GM12873 (cell line): ENCODE measurements around the gene CSF3R.

Experiments used
- TF ChIP-seq, protein P1 (sequence below): IDR thresholded peaks from 2 replicates; pipeline ENCODE4 v1.5.1; 2012; ENCODE audit warnings: low read depth, mild to moderate bottlenecking, moderate library complexity, low read length, control low read depth; ENCODE audit not compliant: insufficient read depth; ENCODE audit errors: missing control alignments

The CSF3R gene

DNA sequence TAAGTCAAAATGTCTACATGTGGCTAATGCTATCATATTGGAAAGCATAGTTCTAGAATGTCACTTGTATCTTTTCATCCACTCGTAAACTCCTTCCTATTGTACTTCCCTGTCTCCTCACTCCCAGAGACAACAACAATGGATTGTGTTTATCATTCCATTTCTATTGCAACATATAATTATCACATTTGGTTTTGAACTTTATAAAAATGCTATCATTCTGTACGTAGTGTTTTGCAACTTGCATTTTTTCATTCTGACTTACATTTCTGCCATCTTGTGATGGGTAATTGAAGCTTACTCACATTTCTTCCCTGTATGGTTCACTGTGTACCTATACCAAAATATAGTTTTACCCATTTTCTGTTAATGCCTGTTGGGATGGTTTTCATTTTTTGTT is 14.5 kb upstream of the CSF3R start:
- TF ChIP-seq, protein P1, sequence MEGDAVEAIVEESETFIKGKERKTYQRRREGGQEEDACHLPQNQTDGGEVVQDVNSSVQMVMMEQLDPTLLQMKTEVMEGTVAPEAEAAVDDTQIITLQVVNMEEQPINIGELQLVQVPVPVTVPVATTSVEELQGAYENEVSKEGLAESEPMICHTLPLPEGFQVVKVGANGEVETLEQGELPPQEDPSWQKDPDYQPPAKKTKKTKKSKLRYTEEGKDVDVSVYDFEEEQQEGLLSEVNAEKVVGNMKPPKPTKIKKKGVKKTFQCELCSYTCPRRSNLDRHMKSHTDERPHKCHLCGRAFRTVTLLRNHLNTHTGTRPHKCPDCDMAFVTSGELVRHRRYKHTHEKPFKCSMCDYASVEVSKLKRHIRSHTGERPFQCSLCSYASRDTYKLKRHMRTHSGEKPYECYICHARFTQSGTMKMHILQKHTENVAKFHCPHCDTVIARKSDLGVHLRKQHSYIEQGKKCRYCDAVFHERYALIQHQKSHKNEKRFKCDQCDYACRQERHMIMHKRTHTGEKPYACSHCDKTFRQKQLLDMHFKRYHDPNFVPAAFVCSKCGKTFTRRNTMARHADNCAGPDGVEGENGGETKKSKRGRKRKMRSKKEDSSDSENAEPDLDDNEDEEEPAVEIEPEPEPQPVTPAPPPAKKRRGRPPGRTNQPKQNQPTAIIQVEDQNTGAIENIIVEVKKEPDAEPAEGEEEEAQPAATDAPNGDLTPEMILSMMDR = no peak

DNA sequence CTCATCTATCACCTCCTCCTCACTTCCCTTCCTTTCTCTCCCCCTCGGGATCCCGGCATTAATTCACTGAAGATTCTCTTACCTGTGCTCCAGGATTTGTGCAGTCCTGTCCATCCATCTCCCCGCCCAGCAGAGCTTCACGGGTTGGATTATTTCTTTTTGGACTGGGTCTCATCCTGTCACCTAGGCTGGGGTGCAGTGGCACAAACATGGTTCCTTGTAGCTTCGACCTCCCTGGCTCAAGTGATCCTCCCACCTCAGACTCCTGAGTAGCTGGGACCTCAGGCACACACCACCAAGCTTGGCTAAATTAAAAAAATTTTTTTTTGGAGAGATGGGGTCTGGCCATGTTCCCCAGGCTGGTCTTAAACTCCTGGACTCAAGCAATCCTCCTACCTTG is 12.3 kb upstream of the CSF3R start:
- TF ChIP-seq, protein P1 = no peak

DNA sequence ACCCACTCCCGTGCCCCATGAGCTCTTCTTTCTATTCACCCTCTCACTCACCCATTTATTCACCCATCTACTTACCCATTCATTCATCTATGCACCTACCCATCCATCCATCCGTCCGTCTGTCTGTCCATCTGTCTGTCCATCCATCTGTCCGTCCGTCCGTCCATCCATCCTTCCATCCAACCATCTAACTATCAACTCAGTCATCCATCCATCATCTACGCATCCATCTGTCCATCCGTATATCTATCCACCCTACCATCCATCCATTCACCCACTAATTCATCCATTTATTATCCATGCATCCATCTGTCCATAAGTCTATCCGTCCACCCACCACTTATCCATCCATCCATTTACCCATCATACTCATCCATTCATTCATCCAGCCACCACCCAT is 10.8 kb upstream of the CSF3R start:
- TF ChIP-seq, protein P1 = no peak

DNA sequence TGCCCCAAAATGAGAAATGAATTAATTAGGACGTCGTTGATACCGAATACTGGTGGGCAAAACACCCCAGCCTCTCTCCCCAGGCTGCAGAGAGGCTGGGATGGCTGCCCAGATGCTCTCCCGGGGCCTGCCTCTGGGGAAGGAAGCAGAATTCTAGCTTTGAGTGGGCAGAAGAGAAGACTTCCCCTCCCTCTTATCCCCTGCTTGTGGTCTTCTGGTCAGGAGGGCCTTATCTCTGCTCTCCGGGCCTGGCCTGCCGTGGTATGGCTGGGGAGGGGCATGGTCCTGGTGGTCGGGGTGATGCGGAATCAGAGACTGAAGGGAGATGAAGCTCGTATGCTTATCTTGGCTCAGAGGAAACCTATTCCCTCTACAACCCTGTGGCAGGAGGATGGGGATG is 9.8 kb upstream of the CSF3R start:
- TF ChIP-seq, protein P1 = no peak

DNA sequence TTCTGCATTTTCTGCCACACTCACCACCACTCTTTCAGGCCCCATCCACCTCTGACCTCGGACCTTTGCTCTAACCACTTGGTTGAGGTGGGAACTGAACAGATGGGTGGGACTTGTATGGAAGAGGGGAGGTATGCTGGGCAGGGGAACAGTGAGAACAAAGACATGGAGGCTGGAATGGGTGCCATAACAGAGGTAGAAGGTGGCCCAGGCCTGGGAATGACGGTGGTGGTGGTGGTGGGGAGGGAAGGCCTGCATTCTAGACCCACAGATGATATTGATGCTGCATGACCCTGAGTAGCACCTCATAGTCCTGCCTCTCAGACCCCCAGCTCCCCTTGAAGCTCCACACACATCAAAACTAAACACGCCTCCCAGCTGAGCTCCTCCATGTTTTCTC is 5.2 kb upstream of the CSF3R start:
- TF ChIP-seq, protein P1 = no peak

DNA sequence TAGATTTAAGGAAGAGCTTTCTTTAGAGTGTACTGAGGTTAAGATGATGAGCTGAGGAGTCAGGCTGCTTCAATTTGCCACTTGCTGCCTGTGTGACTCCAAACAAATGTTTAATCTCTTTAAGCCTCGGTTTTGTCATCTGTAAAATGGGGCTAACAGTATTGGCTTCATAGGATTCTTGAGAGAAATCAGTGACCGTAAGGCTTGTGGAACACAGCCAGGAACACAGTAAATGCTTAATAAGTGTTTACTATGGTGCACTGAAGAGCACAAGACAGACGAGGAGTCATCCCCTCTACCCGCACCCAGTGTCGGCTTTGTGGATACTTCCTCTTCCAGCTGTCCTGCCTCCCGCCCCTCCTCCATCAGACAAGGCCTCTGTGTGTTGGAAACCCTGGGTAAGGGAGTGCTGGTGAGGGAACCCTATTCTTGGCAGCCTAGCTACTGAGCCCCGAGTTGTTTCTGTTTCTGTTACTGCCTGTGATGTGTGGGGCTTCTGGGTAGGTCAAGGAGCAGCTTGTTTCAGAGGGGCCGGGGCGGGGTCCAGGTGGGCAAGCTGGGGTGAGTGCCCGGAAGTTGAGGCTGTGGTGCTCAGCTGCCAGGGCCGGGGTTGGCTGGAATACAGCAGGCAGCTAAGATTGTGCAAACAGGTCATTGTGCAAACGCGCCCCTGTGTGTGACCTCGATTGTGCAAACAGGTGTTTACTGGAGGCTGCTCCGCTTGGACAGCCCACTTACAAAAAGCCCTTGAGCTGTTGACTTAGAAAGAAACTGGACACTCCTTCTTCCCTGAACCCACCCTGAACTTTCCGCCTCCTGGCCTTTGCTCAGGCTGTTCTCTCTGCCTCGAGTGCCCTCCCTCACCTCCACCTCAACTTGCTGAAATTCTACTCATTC is 4.0 kb upstream of the CSF3R start:
- TF ChIP-seq, protein P1 = no peak

DNA sequence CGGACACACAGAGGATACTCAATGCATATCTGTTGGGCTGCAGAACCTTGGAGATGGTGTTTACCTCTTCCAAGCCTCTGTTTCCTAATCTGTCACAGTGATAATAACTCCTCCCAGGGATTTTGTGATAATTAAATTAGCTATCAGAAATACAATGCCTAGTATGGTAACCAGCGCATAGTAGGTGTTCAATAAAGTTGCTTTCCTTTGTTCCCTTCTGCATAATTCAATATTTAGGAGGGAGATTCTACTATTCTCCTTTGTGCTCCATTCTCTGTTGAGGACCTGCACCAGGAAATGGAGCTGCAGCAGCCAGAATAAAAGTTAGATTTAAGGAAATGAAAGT is 3.4 kb upstream of the CSF3R start:
- TF ChIP-seq, protein P1 = no peak
